ENCODE measurements around the gene CCDC184.

- TF ChIP-seq ZBTB7A (IDR thresholded peaks at IDR 0.05; ENCODE audit: low read depth) (no peak), CEBPB (IDR thresholded peaks at IDR 0.05) (no peak), TAF1 (IDR thresholded peaks at IDR 0.05; ENCODE audit: low read depth) (no peak), EP300 (IDR thresholded peaks at IDR 0.05; ENCODE audit: borderline replicate concordance) (no peak), MAX (IDR thresholded peaks at IDR 0.05) (no peak), YY1 (IDR thresholded peaks at IDR 0.05; ENCODE audit: low read depth) (no peak), RAD21 (IDR thresholded peaks at IDR 0.05; ENCODE audit: low read depth) (no peak), NFIC (IDR thresholded peaks at IDR 0.05) (no peak), USF1 (IDR thresholded peaks at IDR 0.05) (no peak)
Observed at GRCh38 chr12:48193623-48194022, 10.2 kb downstream of the CCDC184 start.

Measured in Ishikawa (cell line).